Measurements from ENCODE around the gene SKA3. TPM values are rescaled to one million over a fixed set of nuclear protein-coding genes. Genes with fewer than 3 reads are reported as not detected.

SKA3 gene
- polyA plus RNA-seq, 1 of the 3 experiments (the other 2 are of a cell fraction), result 5.9 TPM

- no peak for DNase-seq
- Histone ChIP-seq H3K4me2 (no peak overlapping the region), H3K9me3 (0 out of 2 replicates have a peak, but pooled peaks cover 4% of the 10 kb centered on the region), H4K20me1 (ENCODE audit: insufficient read depth) (no peaks in the 10 kb centered on the region), H3K27me3 (ENCODE audit: insufficient read depth) (no peaks in the 10 kb centered on the region), H3K9me2 (no peaks in the 10 kb centered on the region), H3K79me2 (ENCODE audit: insufficient read depth) (no peaks in the 10 kb centered on the region), H2AFZ (ENCODE audit: low read depth) (no peak overlapping the region), H3K36me3 (replicated peaks in 1 of 2; ENCODE audit: control insufficient read depth in 1 of 2, insufficient read depth in 2 of 2, low read length in 1 of 2) (no peaks in the 10 kb centered on the region), H3K27ac (ENCODE audit: low read depth in 2 of 2, low read length in 1 of 2) (no peak overlapping the region), H3F3A (replicated peaks; ENCODE audit: insufficient read depth) (no peaks in the 10 kb centered on the region), H3K4me1 (ENCODE audit: control insufficient read depth in 1 of 2, insufficient read depth in 2 of 2, low read depth in 1 of 2, low read length in 1 of 2) (peaks cover 0 to 4% of the 10 kb centered on the region in 2 experiments; a peak in 1 of 4 replicates), H3K4me3 (ENCODE audit: low read depth in 2 of 2, low read length in 1 of 2) (no peak overlapping the region), H3K9ac (no peak overlapping the region)
- TF ChIP-seq PBX3 (IDR thresholded peaks at IDR 0.05) (no peak), MXI1 (IDR thresholded peaks at IDR 0.05; ENCODE audit: low read depth, low read length) (no peak)
- ChIA-PET POLR2A (no interaction called here), CTCF (no interaction called here)
- WGBS (ENCODE audit: low lambda C conversion rate), result 74% methylated on average over 3 of the region's 3 CpGs
These were observed 42.7 kb upstream of the SKA3 start for GRCh38 chr13:21219036-21219381.

- Histone ChIP-seq H3K9me2 (no peaks in the 10 kb centered on the region), H2AFZ (ENCODE audit: low read depth) (no peak overlapping the region), H3K4me3 (ENCODE audit: low read depth in 2 of 2, low read length in 1 of 2) (no peak overlapping the region), H3K9ac (no peak overlapping the region), H3K27me3 (ENCODE audit: insufficient read depth) (no peaks in the 10 kb centered on the region), H4K20me1 (ENCODE audit: insufficient read depth) (no peaks in the 10 kb centered on the region), H3K27ac (ENCODE audit: low read depth in 2 of 2, low read length in 1 of 2) (no peak overlapping the region), H3F3A (replicated peaks; ENCODE audit: insufficient read depth) (no peaks in the 10 kb centered on the region), H3K4me2 (no peak overlapping the region), H3K79me2 (ENCODE audit: insufficient read depth) (no peaks in the 10 kb centered on the region), H3K36me3 (replicated peaks in 1 of 2; ENCODE audit: control insufficient read depth in 1 of 2, insufficient read depth in 2 of 2, low read length in 1 of 2) (no peaks in the 10 kb centered on the region), H3K4me1 (ENCODE audit: control insufficient read depth in 1 of 2, insufficient read depth in 2 of 2, low read depth in 1 of 2, low read length in 1 of 2) (peaks cover 0 to 4% of the 10 kb centered on the region in 2 experiments; a peak in 1 of 4 replicates), H3K9me3 (0 out of 2 replicates have a peak, but pooled peaks cover 4% of the 10 kb centered on the region)
- DNase-seq, result no peak
- ChIA-PET POLR2A (no interaction called here), CTCF (no interaction called here)
- 55% methylated on average over 7 of the region's 7 CpGs for WGBS (ENCODE audit: low lambda C conversion rate)
- no peak for TF ChIP-seq CTCF (IDR thresholded peaks at IDR 0.05)
- no peak for TF ChIP-seq MXI1 (IDR thresholded peaks at IDR 0.05; ENCODE audit: low read depth, low read length)
- TF ChIP-seq PBX3 (IDR thresholded peaks at IDR 0.05), result no peak
- TF ChIP-seq RFX5 (IDR thresholded peaks at IDR 0.05; ENCODE audit: low read length), result no peak
- no peak for TF ChIP-seq GATA2 (CRISPR knock-in tag; IDR thresholded peaks at IDR 0.05)
- no peak for TF ChIP-seq FOXM1 (IDR thresholded peaks at IDR 0.05; ENCODE audit: low read depth)
- no peak for TF ChIP-seq IRF3 (IDR thresholded peaks at IDR 0.05; ENCODE audit: low read depth, low read length)
- no peak for TF ChIP-seq RAD21 (IDR thresholded peaks at IDR 0.05; ENCODE audit: low read length)
- no peak for TF ChIP-seq GABPA (IDR thresholded peaks at IDR 0.05; ENCODE audit: low read depth)
- no peak for TF ChIP-seq REST (IDR thresholded peaks at IDR 0.05; ENCODE audit: low read depth, low read length)
- TF ChIP-seq FOSL2 (IDR thresholded peaks at IDR 0.05; ENCODE audit: borderline replicate concordance, low read depth), result no peak
- TF ChIP-seq POLR2AphosphoS5 (IDR thresholded peaks at IDR 0.05; ENCODE audit: low read depth, low read length), result no peak
- TF ChIP-seq TAF1 (IDR thresholded peaks at IDR 0.05; ENCODE audit: borderline replicate concordance, low read depth, low read length), result no peak
- no peak for TF ChIP-seq NRF1 (IDR thresholded peaks at IDR 0.05; ENCODE audit: low read depth, low read length)
- TF ChIP-seq ELF1 (IDR thresholded peaks at IDR 0.05), result no peak
- no peak for TF ChIP-seq EP300 (IDR thresholded peaks at IDR 0.05; ENCODE audit: borderline replicate concordance in 1 of 2, low read depth in 1 of 2, low read length in 1 of 2)
- TF ChIP-seq TEAD4 (IDR thresholded peaks at IDR 0.05; ENCODE audit: borderline replicate concordance, insufficient read depth), result no peak
These were observed 42.1 kb upstream of the SKA3 start for GRCh38 chr13:21218351-21219035.
